GM12892 (cell line): ENCODE measurements around the gene HEBP2.

Experiments
- POLR2A ChIP-seq: IDR thresholded peaks from 2 replicates; pipeline ENCODE4 v1.6.1; 2011; ENCODE audit warnings: low read depth, low read length, control low read depth
- POLR2AphosphoS5 ChIP-seq: IDR thresholded peaks from 2 replicates; pipeline ENCODE4 v1.6.1; 2011; ENCODE audit warnings: low read depth, low read length, control low read depth

DNA sequence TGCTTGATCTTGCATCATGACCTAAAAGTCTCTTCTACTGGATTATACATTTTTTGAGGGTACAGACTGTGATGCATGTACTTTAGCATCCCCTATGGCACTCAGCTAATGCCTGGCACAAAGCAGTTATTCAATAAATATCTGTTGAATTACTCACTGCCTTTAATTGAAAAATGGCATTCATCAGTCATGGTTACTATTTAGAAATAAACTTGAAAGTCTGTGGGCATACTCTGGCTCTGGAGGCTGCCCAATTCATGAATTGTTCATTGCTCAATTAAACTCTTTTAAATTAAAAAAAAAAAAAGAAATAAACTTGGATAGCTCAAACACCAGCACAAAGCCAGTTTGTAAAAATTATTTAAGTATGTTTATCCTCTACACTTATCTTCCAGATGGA lies 40.0 kb downstream of the HEBP2 start:
- TF ChIP-seq POLR2A: no peak
- TF ChIP-seq POLR2AphosphoS5: no peak
